HG03135 (cell line): ENCODE measurements around the gene METTL9.
A peak's percentile ranks its signal among the peaks of the same experiment; 100 is the strongest.
"Not testable (repeated sequence)": the region's sequence is repeated elsewhere in the genome, so short reads cannot be mapped to it uniquely, and the experiment has no call there.

Experiments used
- ATAC-seq: cut with Tn5 transposase; IDR thresholded peaks from one replicate; pipeline ENCODE4 v1.9.1; 2021; ENCODE audit warnings: mild to moderate bottlenecking, moderate library complexity; ENCODE audit not compliant: unreplicated experiment

METTL9 gene

GRCh38 chr16:21599122-21600030, at the start of gene METTL9:
TSS of gene METTL9 (plus strand) at chr16:21599577. CDS start at chr16:21599734, 157 bp downstream.
- ATAC-seq = peak; percentile 90

GRCh38 chr16:21549975-21550374, 49.4 kb upstream of the METTL9 start:
- not testable (repeated sequence) for ATAC-seq

DNA sequence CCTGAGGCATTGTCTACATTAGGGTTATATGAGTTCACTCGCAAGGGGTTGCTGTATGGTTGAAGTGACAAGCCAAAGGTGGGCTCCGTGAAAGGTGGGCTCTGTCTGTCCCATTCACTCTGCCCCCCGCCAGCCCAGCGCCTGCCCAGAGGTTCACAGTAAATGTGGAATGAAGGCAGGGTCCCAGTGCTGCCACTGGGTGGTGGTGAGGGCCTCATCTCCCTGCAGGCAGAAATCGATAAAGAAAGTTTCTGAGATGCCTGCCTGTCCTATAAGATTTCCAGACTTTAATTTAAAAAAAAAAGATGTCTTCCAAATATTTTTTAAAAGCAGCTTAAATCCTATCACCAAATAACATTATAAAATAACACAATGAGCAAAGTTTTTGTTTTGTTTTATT, 48.9 kb upstream of the METTL9 start:
- ATAC-seq = not testable (repeated sequence)

- not testable (repeated sequence) for ATAC-seq
Observed at GRCh38 chr16:21551076-21551475, 48.3 kb upstream of the METTL9 start.

DNA sequence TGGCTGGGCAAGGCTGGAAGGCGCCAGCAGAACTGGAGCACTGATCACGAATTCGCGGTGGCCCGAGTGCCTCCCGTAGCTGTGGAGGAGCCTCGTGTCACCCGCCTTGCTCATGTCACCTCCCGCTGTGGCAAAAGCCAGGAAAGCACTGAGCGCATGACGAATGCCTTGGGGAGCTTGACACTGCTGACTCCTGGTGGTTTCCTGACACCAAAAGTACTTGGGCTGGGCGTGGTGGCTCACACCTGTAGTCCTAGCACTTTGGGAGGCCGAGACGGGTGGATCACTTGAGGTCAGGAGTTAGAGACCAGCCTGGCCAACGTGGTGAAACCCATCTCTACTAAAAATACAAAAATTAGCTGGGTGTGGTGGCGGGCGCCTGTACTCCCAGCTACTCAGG, 47.8 kb upstream of the METTL9 start:
- ATAC-seq = not testable (repeated sequence)

DNA sequence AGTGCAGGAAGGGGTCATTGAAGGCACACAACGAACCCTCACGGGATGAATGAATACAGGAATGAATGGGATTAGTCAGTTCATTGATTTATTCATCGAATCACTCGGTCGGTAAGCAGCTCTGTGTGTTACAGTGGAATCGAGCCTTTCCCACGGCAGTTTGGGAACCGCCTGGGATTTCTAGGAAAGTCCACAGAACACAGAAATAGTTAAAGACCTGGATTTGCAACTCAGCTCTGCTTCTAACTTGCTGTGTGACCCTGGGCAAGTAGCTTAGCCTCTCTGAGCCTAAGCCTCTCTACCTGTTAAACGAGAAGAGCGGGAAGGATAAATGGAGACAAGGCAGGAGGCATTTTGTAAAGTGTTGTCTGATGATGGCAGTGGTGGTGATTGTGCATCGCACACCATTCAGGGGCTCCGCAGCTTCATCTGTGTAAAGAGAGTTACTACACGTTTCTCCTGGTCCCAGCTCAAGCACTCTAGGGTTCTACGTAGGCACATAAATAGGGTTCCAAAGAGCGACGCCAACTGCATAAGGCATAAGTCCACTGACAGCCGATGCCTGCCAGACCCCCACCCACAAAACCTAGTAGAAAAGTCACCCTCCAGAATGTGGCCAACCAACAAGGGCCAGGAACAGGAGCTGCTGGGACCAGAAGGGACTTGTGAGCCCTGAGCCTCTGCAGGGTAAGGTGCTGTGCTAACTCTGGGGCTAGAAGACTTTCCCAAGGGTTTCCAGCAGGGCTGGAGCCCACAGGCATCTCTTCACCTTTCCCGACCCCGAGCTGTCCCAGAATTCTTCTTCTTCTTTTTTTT, 45.7 kb upstream of the METTL9 start:
- not testable (repeated sequence) for ATAC-seq

DNA sequence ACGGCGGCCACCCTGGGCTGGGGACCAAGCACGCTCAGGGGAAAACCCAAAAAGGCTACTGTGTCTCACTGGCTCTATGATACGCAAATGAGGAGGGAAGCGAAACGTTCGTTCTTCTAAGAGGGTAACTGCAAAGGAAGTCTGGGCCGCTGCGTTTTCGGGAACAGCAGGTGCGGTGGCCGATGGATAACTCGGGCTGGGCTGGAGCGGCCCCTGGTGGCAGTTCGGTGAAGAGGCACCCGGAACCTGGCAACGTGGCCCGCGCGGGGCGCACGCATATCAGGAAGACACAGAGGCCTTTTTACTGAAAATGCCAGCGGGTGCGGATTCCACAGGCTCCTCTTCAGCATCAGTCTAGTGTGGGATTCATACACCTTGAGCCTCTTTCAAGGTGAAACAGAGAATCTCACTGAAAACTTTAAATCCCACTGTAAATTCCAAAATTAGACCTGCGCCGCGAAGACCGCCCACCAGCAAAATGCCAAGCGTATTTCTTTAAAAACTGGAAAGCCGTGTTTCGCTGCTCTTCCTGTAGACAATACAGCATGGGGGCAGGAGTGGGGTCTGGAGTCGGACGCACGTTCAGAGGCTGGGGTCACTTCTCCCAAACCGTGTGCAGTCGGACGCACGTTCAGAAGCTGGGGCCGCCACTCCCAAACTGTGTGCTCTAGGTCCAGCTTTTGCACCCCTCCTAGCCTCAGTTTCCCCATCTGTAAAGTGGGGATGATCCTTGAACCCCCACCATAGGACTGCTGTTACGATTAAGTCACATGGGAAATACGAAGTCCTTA, 44.4 kb upstream of the METTL9 start:
- ATAC-seq = peak; percentile 90

DNA sequence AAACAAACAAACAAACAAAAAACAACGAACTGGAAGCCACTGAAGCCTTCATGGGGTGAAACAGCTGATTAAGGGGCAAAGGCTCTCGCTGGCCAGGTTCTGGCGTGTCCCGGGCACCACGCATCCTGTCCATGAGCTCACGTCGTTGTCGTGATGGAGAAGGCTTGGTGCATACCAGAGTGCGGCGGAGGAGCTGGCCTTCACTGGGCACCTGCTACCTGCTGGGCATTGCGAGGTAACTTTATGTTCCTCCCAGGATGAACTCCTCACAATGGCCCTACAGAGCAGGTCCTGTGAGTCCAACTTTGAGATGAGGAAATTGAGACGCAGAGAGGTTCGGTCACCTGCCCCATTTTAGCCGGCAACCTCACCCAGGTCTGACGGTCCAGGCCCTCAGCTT, 43.8 kb upstream of the METTL9 start:
- ATAC-seq = not testable (repeated sequence)

GRCh38 chr16:21556026-21556595, 43.3 kb upstream of the METTL9 start:
- not testable (repeated sequence) for ATAC-seq

DNA sequence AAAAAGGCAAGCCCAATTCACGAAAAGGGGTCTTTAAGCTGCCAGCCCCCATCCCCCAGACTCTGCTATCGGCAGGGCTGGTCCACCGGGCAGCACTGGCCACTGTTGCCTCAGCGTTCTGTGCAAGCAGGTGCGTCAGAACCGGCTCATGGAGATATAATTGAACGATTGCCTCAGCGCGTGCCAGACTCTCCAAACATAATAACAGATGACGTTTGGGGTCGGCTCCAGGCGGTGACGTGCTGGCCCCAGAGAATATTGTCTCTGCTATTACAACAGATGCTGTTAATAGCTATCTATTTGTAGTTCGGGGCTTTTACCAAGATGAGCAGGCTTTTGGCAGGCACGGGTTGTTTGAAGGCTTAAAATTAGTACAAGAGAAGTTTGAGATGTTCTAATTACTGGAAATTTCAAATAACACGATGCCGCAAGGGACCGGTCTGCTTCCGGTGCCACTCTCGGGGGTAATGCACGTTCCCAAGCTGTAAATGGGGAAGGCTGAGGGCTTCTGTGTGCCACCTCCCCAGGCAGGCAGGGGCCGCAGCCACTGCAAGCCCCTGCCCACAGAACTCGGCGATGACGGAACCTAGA, 42.6 kb upstream of the METTL9 start:
- ATAC-seq = not testable (repeated sequence)

GRCh38 chr16:21560462-21560861, 38.9 kb upstream of the METTL9 start:
- ATAC-seq = no peak

DNA sequence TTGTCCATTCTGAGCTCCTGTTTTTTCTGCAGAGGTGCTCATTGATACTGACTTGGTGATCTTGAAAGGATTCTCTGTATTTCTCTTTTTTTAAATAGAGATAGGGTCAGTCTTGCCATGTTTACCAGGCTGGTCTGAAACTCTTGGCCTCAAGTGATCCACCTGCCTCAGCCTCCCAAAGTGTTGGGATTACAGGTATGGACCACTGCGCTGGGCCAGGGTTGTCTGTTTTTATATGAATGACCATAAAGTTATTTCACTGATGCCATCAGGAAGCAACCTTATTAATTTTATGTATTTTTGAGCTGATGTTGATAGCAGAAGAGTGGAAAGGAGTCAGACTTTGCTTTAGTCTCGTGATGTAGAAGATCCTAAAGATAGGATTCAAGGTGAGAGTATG, 35.7 kb upstream of the METTL9 start:
- no peak for ATAC-seq

GRCh38 chr16:21564367-21564766, 35.0 kb upstream of the METTL9 start:
- not testable (repeated sequence) for ATAC-seq

DNA sequence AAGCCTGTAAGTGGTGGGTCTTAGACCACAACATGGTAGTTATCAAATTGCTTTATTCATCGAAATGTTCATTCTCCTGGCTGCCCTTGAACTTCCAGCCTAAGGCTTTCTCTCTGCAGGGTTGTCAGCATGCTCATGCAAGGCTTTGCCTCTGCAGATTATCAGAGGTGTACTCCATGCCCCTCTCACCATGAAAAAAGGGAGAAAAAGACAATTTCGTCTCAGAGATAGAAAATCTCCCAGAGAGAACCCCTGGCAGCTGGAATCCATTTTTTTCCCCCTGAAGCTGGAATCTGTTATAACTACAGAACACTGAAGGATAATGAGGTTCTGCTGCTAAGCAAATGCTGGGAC, 33.9 kb upstream of the METTL9 start:
- no peak for ATAC-seq

DNA sequence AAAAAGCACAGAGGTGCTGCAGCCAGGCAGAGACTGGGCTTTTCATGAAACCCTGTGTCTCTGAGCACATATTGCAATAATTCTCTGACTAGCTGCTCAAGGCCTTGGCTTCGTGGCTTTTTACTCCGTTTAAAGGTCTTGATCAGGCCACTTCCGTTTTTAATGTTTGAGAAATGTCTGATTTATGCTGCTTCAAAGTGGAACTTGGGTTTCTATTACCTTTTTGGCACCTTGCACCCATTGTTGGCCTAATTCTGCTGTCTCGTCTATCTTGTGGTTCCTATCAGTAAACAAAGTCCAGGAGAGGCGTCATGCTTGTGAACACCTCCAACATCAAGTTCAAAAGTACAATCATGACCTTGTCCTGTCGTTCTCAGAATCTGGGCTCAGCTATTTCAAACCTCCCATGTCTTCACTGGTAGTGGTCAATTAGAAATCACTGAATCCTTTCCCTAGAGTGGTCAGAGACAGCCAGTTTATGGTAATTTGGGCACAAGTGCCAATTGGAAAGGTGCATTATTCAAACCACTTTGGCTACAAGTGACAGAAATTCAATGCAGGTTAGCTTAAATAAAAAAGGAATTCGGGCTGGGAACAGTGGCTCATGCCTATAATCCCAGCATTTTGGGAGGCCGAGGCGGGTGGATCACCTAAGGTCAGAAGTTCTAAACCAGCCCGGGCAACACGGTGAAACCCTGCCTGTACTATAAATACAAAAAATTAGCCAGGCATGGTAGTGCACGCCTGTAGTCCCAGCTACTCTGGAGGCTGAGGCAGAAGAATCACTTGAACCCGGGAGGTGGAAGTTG, 33.3 kb upstream of the METTL9 start:
- ATAC-seq = no peak

- ATAC-seq = no peak
Observed at GRCh38 chr16:21566891-21567414, 32.4 kb upstream of the METTL9 start.

GRCh38 chr16:21567496-21567895, 31.9 kb upstream of the METTL9 start:
- ATAC-seq = not testable (repeated sequence)

DNA sequence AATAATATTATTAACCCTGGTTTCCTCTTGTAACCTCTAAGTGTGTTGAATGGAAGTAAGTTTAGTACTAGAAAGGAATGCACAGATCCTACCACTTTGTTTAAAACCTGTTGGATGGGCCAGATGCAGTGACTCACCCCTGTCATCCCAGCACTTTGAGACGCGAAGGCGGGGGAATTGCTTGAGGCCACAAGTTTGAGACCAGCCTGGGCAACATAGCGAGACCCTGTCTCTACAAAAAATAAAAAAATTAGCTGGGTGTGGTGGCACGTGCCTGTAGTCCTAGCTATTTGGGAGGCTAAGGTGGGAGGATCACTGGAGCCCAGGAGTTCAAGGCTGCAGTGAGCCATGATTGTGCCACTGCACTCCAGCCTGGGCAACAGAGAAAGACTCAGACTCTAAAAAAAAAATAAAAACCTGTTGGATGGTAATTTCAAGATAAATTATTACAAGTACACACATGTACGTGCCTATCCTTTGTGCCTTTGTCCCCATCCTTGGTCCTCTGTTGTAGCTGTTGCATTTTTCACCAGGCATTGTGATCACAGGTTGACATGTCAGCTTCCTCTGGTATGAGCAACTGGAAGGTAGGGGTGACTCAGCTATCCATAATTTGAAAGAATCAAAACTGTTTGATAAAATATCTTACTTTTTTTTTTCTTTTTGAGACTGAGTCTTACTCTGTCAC, 30.7 kb upstream of the METTL9 start:
- ATAC-seq = no peak

DNA sequence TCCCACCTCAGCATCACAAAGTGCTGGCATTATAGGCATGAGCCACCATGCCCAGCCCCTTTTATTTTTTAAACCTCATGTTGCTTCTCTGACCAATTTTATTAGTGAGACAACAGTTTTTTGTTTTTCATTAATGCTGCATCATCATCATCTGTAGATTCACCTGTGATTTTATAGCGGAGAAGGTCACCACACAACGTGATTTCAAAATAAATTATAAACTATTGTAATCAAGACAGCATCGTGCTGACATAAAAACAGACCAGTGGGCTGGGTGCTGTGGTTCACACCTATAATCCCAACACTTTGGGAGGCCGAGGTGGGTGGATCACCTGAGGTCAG, 28.7 kb upstream of the METTL9 start:
- no peak for ATAC-seq
